Endodermal cell (in vitro differentiated cells): ENCODE measurements around the gene EFCAB6. TPM values are rescaled to one million over a fixed set of nuclear protein-coding genes. Genes with fewer than 3 reads are reported as not detected.
A peak's percentile ranks its signal among the peaks of the same experiment; 100 is the strongest.

Experiments used
- DNase-seq: peaks from one replicate; pipeline ENCODE4 v3.0.0-alpha.2; 2017
- H3K27ac ChIP-seq: 2 replicates; pipeline ENCODE4 v1.5.1; 2013; ENCODE audit warnings: mild to moderate bottlenecking, low read depth, low read length, moderate library complexity
- H3K27me3 ChIP-seq: 2 replicates; pipeline ENCODE4 v1.6.1; 2013; ENCODE audit warnings: mild to moderate bottlenecking, low read length, moderate library complexity; ENCODE audit not compliant: insufficient read depth, control insufficient read depth, poor library complexity, severe bottlenecking
- H3K36me3 ChIP-seq: 2 replicates; pipeline ENCODE4 v1.7.0; 2013; ENCODE audit warnings: mild to moderate bottlenecking, low read length, moderate library complexity; ENCODE audit not compliant: control insufficient read depth, insufficient read depth
- H3K4me1 ChIP-seq: one replicate; pipeline ENCODE4 v1.7.0; 2013; ENCODE audit warnings: low read length; ENCODE audit not compliant: control insufficient read depth, insufficient read depth
- H3K4me3 ChIP-seq: 2 replicates; pipeline ENCODE4 v1.5.1; 2013; ENCODE audit warnings: mild to moderate bottlenecking, low read length, moderate library complexity
- H3K9ac ChIP-seq: 2 replicates; pipeline ENCODE4 v1.6.1; 2013; ENCODE audit warnings: mild to moderate bottlenecking, low read length, moderate library complexity; ENCODE audit not compliant: poor library complexity, severe bottlenecking; ENCODE audit errors: extremely low read depth
- H3K9me3 ChIP-seq: 2 replicates; pipeline ENCODE4 v1.6.1; 2013; ENCODE audit warnings: mild to moderate bottlenecking, low read length, moderate library complexity; ENCODE audit not compliant: control insufficient read depth
- H3K27ac Mint-ChIP-seq: 2 replicates; pipeline ENCODE4 v1.8.0; 2020; ENCODE audit warnings: mixed read lengths
- H3K27me3 Mint-ChIP-seq: 2 replicates; pipeline ENCODE4 v1.8.0; 2021; ENCODE audit warnings: mild to moderate bottlenecking, mixed read lengths; ENCODE audit not compliant: insufficient read depth
- H3K36me3 Mint-ChIP-seq: 2 replicates; pipeline ENCODE4 v1.8.0; 2020; ENCODE audit warnings: low read depth, mixed read lengths
- H3K4me1 Mint-ChIP-seq: 2 replicates; pipeline ENCODE4 v1.8.0; 2020; ENCODE audit warnings: mixed read lengths
- H3K4me3 Mint-ChIP-seq: 2 replicates; pipeline ENCODE4 v1.8.0; 2020; ENCODE audit warnings: mild to moderate bottlenecking, moderate library complexity, mixed read lengths
- H3K9me3 Mint-ChIP-seq: 2 replicates; pipeline ENCODE4 v1.8.0; 2020; ENCODE audit warnings: mild to moderate bottlenecking, mixed read lengths
- CTCF ChIP-seq: fragments of 200-600 bp; sonication (generic); conservative IDR thresholded peaks from 2 replicates; pipeline ENCODE4 v1.5.0; 2021; ENCODE audit warnings: antibody characterized with exemption, mild to moderate bottlenecking
- WGBS, 2 experiments: methylation state at CpG; one replicate each; pipeline versions ENCODE4 v1.1.5 to v1.1.7; 2013; ENCODE audit warnings: missing lambda C conversion rate in 2 of 2, mixed read lengths in 1 of 2; ENCODE audit not compliant: insufficient coverage in 1 of 2, insufficient read length in 1 of 2; 5-methylcytosine and 5-hydroxymethylcytosine counted together
- total RNA-seq, 2 donors: library from RNA; stranded (reverse); fragmentation: NEBNext Ultra II Directional in 1 of 2; extraction: Animal tissue kit (Norgen Biotek cat#: 25700) in 1 of 2; gene quantifications; 2 replicates in 1 of 2; 3 replicates in 1 of 2; pipeline ENCODE4 v1.2.1, GENCODE V29; 2021

Gene EFCAB6
- total RNA-seq, 2 donors from 2014 or later, result 1.8 to 2.0 TPM

DNA sequence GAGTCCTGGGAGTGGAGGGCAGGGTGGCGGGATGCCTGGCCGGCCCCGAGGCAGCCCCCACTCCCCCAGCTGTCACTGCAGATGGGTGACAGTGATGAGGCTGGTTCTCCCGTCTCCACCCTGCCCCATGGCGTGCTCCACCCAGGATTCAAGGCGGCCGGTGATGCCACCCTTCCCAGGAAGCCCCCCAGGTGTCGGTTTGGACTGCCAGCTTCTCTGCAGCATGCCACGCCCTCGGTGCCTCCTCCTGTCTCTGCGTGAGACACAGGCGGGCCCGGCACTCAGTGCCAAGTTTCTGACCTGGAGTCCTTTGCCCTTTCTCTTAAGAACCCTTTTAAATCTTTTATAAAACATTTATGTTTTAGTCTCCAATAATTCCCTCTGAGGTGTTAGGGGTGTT lies 328.8 kb downstream of the EFCAB6 start:
- no peaks in the 10 kb centered on the region for H3K36me3 Mint-ChIP-seq
- peaks cover 13% of the 10 kb centered on the region for H3K4me1 Mint-ChIP-seq
- no peaks in the 10 kb centered on the region for H3K36me3 ChIP-seq
- no peaks in the 10 kb centered on the region for H3K9me3 ChIP-seq
- peaks cover 8% of the 10 kb centered on the region for H3K4me1 ChIP-seq
- no peak for TF ChIP-seq CTCF
- no peak overlapping the region for H3K9ac ChIP-seq
- DNase-seq, result no peak
- 92 to 95% methylated on average over 8 to 13 of the region's 13 CpGs for WGBS, 2 experiments
- H3K9me3 Mint-ChIP-seq, result no peaks in the 10 kb centered on the region
- H3K4me3 Mint-ChIP-seq, result no peak overlapping the region
- H3K27me3 Mint-ChIP-seq, result no peaks in the 10 kb centered on the region
- no peak overlapping the region for H3K4me3 ChIP-seq
- H3K27ac Mint-ChIP-seq, result no peak overlapping the region
- no peaks in the 10 kb centered on the region for H3K27me3 ChIP-seq
- no peak overlapping the region for H3K27ac ChIP-seq

- Histone ChIP-seq H3K27ac (no peak overlapping the region), H3K9me3 (no peaks in the 10 kb centered on the region), H3K9ac (no peak overlapping the region), H3K27me3 (no peaks in the 10 kb centered on the region), H3K4me1 (peaks cover 5% of the 10 kb centered on the region), H3K36me3 (no peaks in the 10 kb centered on the region), H3K4me3 (no peak overlapping the region)
- no peaks in the 10 kb centered on the region for H3K27me3 Mint-ChIP-seq
- no peak for TF ChIP-seq CTCF
- no peaks in the 10 kb centered on the region for H3K9me3 Mint-ChIP-seq
- DNase-seq, result peak; percentile 63
- H3K36me3 Mint-ChIP-seq, result no peaks in the 10 kb centered on the region
- H3K27ac Mint-ChIP-seq, result no peak overlapping the region
- H3K4me3 Mint-ChIP-seq, result no peak overlapping the region
- peaks cover 11% of the 10 kb centered on the region for H3K4me1 Mint-ChIP-seq
- 71 to 83% methylated on average over 1 to 8 of the region's 8 CpGs for WGBS, 2 experiments
Observed at GRCh38 chr22:43482318-43482625, 329.8 kb downstream of the EFCAB6 start.

DNA sequence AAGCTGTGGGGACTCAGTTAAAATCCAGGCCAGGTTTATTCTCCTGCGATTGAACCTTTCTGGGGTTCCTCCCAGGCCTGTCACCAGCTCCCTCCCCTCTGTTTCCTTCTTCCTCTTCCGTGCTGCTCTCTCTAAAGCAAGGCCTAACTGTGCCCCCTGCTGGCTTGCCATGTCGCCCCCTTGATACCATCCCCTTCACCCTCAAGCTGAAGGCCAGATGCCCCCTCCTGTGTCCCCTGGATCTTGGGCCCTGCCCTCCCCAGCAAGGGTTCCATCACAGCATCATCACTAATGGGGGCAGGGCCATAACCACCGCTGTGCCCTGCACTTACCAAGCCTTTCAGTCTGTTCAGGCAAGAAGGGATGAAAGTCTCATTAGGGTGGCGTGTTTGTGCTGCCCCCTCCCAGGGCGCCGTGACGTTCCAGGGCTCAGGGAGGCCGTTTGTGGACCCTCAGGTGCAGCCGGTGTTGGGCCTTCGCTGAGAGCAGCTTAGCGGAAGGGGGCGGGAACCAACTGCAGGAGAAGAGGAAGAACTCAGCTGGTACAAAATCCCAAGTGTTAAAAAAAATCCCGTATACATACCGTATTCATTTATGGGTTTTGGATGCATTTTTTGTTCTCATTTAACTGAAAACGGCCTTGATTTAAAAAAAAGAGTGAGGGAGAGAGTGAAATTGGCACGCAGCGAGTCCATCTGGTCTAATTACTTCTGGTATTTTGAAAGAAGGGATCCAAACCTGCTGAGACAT lies 330.4 kb downstream of the EFCAB6 start:
- Histone ChIP-seq H3K9ac (no peak overlapping the region), H3K4me1 (peaks cover 5% of the 10 kb centered on the region), H3K4me3 (no peak overlapping the region), H3K27me3 (no peaks in the 10 kb centered on the region), H3K27ac (no peak overlapping the region), H3K36me3 (no peaks in the 10 kb centered on the region), H3K9me3 (no peaks in the 10 kb centered on the region)
- DNase-seq, result peak; percentile 57
- H3K4me3 Mint-ChIP-seq, result peak overlapping the region; percentile 18
- H3K4me1 Mint-ChIP-seq, result peaks cover 11% of the 10 kb centered on the region
- peak; percentile 40 for TF ChIP-seq CTCF
- WGBS, 2 experiments, result 57 to 71% methylated on average over 13 to 18 of the region's 18 CpGs
- H3K9me3 Mint-ChIP-seq, result no peaks in the 10 kb centered on the region
- H3K36me3 Mint-ChIP-seq, result no peaks in the 10 kb centered on the region
- no peaks in the 10 kb centered on the region for H3K27me3 Mint-ChIP-seq
- no peak overlapping the region for H3K27ac Mint-ChIP-seq
